Uterus (tissue), 2 donors: ENCODE results near the gene A4GALT.

Experiments used
- POLR2A ChIP-seq, 2 donors: fragments of 450-650 bp; IDR thresholded peaks; one replicate each; pipeline ENCODE4 v1.6.1; 2016; ENCODE audit warnings: antibody characterized with exemption in 2 of 2, mild to moderate bottlenecking in 1 of 2, moderate library complexity in 1 of 2
- TF ChIP-seq, protein P1 (sequence below), 4 experiments: fragments of 200-600 bp in 2 of 4; fragments of 450-650 bp in 2 of 4; sonication (generic) in 2 of 4; IDR thresholded peaks; one replicate each; pipeline ENCODE4 v1.5.1; 2016 to 2019; ENCODE audit warnings: antibody characterized with exemption in 4 of 4, mild to moderate bottlenecking in 2 of 4, moderate library complexity in 1 of 4

DNA sequence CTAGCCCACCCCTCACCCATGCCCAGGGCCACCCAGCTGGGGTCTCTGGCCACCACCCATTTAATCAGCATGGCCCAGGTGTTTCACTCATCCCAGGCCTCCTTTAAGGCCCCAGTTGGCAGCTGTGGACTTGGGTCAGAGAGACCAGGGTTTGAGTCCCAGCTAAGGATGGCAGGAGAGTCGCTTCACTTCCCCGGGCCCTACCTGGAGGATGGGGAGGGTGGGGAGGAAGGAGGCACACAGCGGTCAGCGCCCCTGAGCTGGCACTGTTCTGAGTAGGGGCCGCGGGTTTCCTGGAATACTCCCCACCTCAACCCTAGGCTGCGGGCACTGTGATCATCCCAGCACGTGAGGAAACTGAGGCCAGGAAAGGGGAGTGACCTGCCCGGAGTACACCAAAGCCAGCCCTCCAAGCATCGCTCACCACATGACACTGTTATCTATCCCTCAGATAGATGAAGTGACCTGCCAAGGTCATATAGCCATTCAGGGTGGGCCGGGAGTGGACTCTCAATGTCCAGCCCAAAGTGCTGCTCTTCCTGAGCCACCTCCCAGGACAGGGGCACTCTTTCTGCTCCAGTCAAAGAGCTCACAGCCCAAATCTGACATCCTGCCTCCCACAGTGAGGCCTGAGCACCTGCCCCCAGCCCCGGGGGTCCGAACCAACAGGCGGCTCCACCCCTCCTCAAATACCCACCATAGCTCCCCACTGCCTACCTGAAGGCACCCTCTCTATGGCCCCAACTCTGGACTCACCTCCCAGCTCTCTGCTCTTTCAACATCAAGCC, 76.8 kb downstream of the A4GALT start:
- TF ChIP-seq, protein P1, sequence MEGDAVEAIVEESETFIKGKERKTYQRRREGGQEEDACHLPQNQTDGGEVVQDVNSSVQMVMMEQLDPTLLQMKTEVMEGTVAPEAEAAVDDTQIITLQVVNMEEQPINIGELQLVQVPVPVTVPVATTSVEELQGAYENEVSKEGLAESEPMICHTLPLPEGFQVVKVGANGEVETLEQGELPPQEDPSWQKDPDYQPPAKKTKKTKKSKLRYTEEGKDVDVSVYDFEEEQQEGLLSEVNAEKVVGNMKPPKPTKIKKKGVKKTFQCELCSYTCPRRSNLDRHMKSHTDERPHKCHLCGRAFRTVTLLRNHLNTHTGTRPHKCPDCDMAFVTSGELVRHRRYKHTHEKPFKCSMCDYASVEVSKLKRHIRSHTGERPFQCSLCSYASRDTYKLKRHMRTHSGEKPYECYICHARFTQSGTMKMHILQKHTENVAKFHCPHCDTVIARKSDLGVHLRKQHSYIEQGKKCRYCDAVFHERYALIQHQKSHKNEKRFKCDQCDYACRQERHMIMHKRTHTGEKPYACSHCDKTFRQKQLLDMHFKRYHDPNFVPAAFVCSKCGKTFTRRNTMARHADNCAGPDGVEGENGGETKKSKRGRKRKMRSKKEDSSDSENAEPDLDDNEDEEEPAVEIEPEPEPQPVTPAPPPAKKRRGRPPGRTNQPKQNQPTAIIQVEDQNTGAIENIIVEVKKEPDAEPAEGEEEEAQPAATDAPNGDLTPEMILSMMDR (IDR thresholded peaks at IDR 0.05): no peak
- TF ChIP-seq POLR2A (IDR thresholded peaks at IDR 0.05): no peak
